ENCODE results near the gene CMTM5.

- no peak for TF ChIP-seq CTCF (IDR thresholded peaks at IDR 0.05)
- no peak for TF ChIP-seq RFX5 (IDR thresholded peaks at IDR 0.05; ENCODE audit: low read length)
- no peak for TF ChIP-seq EP300 (IDR thresholded peaks at IDR 0.05; ENCODE audit: borderline replicate concordance in 1 of 2, low read depth in 1 of 2, low read length in 1 of 2)
- no peak for TF ChIP-seq FOSL2 (IDR thresholded peaks at IDR 0.05; ENCODE audit: borderline replicate concordance, low read depth)
- no peak for TF ChIP-seq NRF1 (IDR thresholded peaks at IDR 0.05; ENCODE audit: low read depth, low read length)
- TF ChIP-seq EZH2phosphoT487 (IDR thresholded peaks at IDR 0.05; ENCODE audit: borderline replicate concordance, low read depth): no peak
- TF ChIP-seq, protein P1, sequence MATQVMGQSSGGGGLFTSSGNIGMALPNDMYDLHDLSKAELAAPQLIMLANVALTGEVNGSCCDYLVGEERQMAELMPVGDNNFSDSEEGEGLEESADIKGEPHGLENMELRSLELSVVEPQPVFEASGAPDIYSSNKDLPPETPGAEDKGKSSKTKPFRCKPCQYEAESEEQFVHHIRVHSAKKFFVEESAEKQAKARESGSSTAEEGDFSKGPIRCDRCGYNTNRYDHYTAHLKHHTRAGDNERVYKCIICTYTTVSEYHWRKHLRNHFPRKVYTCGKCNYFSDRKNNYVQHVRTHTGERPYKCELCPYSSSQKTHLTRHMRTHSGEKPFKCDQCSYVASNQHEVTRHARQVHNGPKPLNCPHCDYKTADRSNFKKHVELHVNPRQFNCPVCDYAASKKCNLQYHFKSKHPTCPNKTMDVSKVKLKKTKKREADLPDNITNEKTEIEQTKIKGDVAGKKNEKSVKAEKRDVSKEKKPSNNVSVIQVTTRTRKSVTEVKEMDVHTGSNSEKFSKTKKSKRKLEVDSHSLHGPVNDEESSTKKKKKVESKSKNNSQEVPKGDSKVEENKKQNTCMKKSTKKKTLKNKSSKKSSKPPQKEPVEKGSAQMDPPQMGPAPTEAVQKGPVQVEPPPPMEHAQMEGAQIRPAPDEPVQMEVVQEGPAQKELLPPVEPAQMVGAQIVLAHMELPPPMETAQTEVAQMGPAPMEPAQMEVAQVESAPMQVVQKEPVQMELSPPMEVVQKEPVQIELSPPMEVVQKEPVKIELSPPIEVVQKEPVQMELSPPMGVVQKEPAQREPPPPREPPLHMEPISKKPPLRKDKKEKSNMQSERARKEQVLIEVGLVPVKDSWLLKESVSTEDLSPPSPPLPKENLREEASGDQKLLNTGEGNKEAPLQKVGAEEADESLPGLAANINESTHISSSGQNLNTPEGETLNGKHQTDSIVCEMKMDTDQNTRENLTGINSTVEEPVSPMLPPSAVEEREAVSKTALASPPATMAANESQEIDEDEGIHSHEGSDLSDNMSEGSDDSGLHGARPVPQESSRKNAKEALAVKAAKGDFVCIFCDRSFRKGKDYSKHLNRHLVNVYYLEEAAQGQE (IDR thresholded peaks at IDR 0.05; ENCODE audit: low read depth, low read length): no peak
- TF ChIP-seq FOXJ3 (CRISPR knock-in tag; IDR thresholded peaks at IDR 0.05): no peak
- TF ChIP-seq MXI1 (IDR thresholded peaks at IDR 0.05; ENCODE audit: low read depth, low read length): no peak
- TF ChIP-seq RCOR1 (IDR thresholded peaks at IDR 0.05; ENCODE audit: low read length): no peak
These were observed 1.0 kb downstream of the CMTM5 start for GRCh38 chr14:23377573-23378563.
